ENCODE measurements around the gene PCBP3.

DNA sequence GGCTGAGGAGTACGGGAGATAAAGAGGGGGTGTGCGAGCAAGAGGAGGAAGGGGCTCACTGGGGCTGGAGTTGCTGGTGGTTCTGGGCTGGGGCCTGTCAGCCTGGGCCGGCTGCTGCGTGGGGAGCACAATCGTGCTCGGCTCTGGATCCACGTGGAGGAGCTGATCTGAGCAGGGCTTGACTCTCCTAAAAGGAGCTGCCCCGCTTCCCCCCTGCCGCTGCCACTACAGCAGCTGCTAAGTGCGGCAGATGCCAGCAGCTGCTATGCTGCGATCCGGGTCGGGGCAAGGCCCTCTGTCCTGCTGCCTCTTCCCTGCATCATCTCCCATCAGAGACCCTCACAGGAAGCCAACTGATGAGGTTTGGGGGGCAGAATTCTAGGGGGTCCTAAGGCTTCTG lies 165.9 kb downstream of the PCBP3 start:
- TF ChIP-seq, protein P1, sequence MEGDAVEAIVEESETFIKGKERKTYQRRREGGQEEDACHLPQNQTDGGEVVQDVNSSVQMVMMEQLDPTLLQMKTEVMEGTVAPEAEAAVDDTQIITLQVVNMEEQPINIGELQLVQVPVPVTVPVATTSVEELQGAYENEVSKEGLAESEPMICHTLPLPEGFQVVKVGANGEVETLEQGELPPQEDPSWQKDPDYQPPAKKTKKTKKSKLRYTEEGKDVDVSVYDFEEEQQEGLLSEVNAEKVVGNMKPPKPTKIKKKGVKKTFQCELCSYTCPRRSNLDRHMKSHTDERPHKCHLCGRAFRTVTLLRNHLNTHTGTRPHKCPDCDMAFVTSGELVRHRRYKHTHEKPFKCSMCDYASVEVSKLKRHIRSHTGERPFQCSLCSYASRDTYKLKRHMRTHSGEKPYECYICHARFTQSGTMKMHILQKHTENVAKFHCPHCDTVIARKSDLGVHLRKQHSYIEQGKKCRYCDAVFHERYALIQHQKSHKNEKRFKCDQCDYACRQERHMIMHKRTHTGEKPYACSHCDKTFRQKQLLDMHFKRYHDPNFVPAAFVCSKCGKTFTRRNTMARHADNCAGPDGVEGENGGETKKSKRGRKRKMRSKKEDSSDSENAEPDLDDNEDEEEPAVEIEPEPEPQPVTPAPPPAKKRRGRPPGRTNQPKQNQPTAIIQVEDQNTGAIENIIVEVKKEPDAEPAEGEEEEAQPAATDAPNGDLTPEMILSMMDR (IDR thresholded peaks at IDR 0.05), result no peak
- TF ChIP-seq EZH2phosphoT487 (IDR thresholded peaks at IDR 0.05) (no peak), EZH2 (IDR thresholded peaks at IDR 0.05) (no peak)
